Neural crest cell (in vitro differentiated cells): ENCODE measurements around the gene RTL10. TPM values are rescaled to one million over a fixed set of nuclear protein-coding genes. Genes with fewer than 3 reads are reported as not detected.

Source experiments
- DNase-seq: peaks from one replicate; pipeline ENCODE4 v3.0.0; 2021; ENCODE audit warnings: low read depth, mixed read lengths, low spot score
- H3K27ac Mint-ChIP-seq: one replicate; pipeline ENCODE4 v1.8.0; 2021; ENCODE audit warnings: mild to moderate bottlenecking, mixed read lengths; ENCODE audit not compliant: unreplicated experiment
- H3K27me3 Mint-ChIP-seq: 2 replicates; pipeline ENCODE4 v1.8.0; 2021; ENCODE audit warnings: low read depth, mild to moderate bottlenecking, mixed read lengths
- H3K36me3 Mint-ChIP-seq: 2 replicates; pipeline ENCODE4 v1.8.0; 2021; ENCODE audit warnings: low read depth, mild to moderate bottlenecking, mixed read lengths
- H3K4me1 Mint-ChIP-seq: 2 replicates; pipeline ENCODE4 v1.8.0; 2021; ENCODE audit warnings: mixed read lengths
- H3K4me3 Mint-ChIP-seq: one replicate; pipeline ENCODE4 v1.8.0; 2021; ENCODE audit warnings: mild to moderate bottlenecking, mixed read lengths
- H3K9me3 Mint-ChIP-seq: 2 replicates; pipeline ENCODE4 v1.8.0; 2021; ENCODE audit warnings: mixed read lengths
- CTCF ChIP-seq: fragments of 200-600 bp; sonication (generic); conservative IDR thresholded peaks from 2 replicates; pipeline ENCODE4 v1.5.0; 2021; ENCODE audit warnings: antibody characterized with exemption, mild to moderate bottlenecking
- total RNA-seq: library from RNA; stranded (reverse); gene quantifications from 2 replicates; pipeline ENCODE4 v1.2.1, GENCODE V29; 2021

Gene RTL10
- total RNA-seq, 1 donor from 2014 or later, result 28.1 TPM

- H3K27ac Mint-ChIP-seq, result peak overlapping the region; percentile 62
- H3K4me3 Mint-ChIP-seq, result peak overlapping the region; percentile 99
- peaks cover 4% of the 10 kb centered on the region for H3K36me3 Mint-ChIP-seq
These were observed 3.1 kb downstream of the RTL10 start for GRCh38 chr22:19851291-19852176.

GRCh38 chr22:19850763-19851109, 3.9 kb downstream of the RTL10 start:
- TF ChIP-seq CTCF, result no peak
- Mint-ChIP-seq H3K9me3 (no peaks in the 10 kb centered on the region), H3K36me3 (peaks cover 4% of the 10 kb centered on the region), H3K27me3 (no peaks in the 10 kb centered on the region), H3K27ac (no peak overlapping the region), H3K4me1 (peaks cover 24% of the 10 kb centered on the region), H3K4me3 (peak overlapping the region; percentile 69)
- DNase-seq, result no peak

More at GRCh38 chr22:19851291-19852176, 3.1 kb downstream of the RTL10 start:
- no peaks in the 10 kb centered on the region for H3K9me3 Mint-ChIP-seq
- no peak for TF ChIP-seq CTCF
- no peak for DNase-seq
- H3K4me1 Mint-ChIP-seq, result peaks cover 29% of the 10 kb centered on the region
- no peaks in the 10 kb centered on the region for H3K27me3 Mint-ChIP-seq

- Mint-ChIP-seq H3K27ac (peak overlapping the region; percentile 75), H3K36me3 (peaks cover 4% of the 10 kb centered on the region), H3K4me1 (peaks cover 22% of the 10 kb centered on the region), H3K27me3 (no peaks in the 10 kb centered on the region), H3K9me3 (no peaks in the 10 kb centered on the region), H3K4me3 (peak overlapping the region; percentile 69)
- TF ChIP-seq CTCF, result no peak
- DNase-seq, result no peak
These were observed 4.6 kb downstream of the RTL10 start for GRCh38 chr22:19849835-19850762.

- peak overlapping the region; percentile 23 for H3K4me3 Mint-ChIP-seq
- H3K27ac Mint-ChIP-seq, result no peak overlapping the region
- peaks cover 16% of the 10 kb centered on the region for H3K4me1 Mint-ChIP-seq
- peaks cover 4% of the 10 kb centered on the region for H3K36me3 Mint-ChIP-seq
- no peak for TF ChIP-seq CTCF
- no peaks in the 10 kb centered on the region for H3K27me3 Mint-ChIP-seq
- H3K9me3 Mint-ChIP-seq, result no peaks in the 10 kb centered on the region
- no peak for DNase-seq
These were observed 6.1 kb downstream of the RTL10 start for GRCh38 chr22:19848298-19849224.

DNA sequence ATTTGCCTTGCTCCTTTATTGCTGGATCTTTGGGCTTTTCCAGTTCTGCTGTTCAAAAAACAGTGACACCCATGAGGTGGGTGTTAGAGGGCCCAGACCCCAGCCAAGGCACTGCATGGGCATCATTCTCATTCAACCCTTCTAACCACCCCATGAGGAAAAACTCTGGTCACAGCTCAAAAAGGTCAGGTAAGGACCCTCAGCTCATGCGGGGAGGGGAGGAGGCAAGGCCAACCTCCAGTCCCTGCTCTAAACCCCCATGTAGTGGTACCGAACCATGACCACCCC, 7.4 kb downstream of the RTL10 start:
- no peak for TF ChIP-seq CTCF
- Mint-ChIP-seq H3K4me1 (peaks cover 3% of the 10 kb centered on the region), H3K27ac (no peak overlapping the region), H3K36me3 (peaks cover 4% of the 10 kb centered on the region), H3K4me3 (no peak overlapping the region), H3K9me3 (no peaks in the 10 kb centered on the region), H3K27me3 (no peaks in the 10 kb centered on the region)
- DNase-seq, result no peak
